MM.1S (cell line): Measurements from ENCODE around the gene TRAM2.

Source experiments
- EZH2phosphoT487 ChIP-seq: fragments of 300-600 bp; sonication (generic); IDR thresholded peaks from 2 replicates; pipeline ENCODE4 v1.6.1; 2018; ENCODE audit warnings: antibody characterized with exemption, low read length
- TF ChIP-seq, protein P1 (sequence below): fragments of 300-600 bp; sonication (generic); IDR thresholded peaks from 2 replicates; pipeline ENCODE4 v1.5.1; 2016; ENCODE audit warnings: antibody characterized with exemption, low read length, mixed read lengths

GRCh38 chr6:52503851-52504781 lies 72.7 kb downstream of the TRAM2 start:
- TF ChIP-seq, protein P1, sequence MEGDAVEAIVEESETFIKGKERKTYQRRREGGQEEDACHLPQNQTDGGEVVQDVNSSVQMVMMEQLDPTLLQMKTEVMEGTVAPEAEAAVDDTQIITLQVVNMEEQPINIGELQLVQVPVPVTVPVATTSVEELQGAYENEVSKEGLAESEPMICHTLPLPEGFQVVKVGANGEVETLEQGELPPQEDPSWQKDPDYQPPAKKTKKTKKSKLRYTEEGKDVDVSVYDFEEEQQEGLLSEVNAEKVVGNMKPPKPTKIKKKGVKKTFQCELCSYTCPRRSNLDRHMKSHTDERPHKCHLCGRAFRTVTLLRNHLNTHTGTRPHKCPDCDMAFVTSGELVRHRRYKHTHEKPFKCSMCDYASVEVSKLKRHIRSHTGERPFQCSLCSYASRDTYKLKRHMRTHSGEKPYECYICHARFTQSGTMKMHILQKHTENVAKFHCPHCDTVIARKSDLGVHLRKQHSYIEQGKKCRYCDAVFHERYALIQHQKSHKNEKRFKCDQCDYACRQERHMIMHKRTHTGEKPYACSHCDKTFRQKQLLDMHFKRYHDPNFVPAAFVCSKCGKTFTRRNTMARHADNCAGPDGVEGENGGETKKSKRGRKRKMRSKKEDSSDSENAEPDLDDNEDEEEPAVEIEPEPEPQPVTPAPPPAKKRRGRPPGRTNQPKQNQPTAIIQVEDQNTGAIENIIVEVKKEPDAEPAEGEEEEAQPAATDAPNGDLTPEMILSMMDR: no peak
- no peak for TF ChIP-seq EZH2phosphoT487
